ENCODE data around the gene CCL4L2.

DNA sequence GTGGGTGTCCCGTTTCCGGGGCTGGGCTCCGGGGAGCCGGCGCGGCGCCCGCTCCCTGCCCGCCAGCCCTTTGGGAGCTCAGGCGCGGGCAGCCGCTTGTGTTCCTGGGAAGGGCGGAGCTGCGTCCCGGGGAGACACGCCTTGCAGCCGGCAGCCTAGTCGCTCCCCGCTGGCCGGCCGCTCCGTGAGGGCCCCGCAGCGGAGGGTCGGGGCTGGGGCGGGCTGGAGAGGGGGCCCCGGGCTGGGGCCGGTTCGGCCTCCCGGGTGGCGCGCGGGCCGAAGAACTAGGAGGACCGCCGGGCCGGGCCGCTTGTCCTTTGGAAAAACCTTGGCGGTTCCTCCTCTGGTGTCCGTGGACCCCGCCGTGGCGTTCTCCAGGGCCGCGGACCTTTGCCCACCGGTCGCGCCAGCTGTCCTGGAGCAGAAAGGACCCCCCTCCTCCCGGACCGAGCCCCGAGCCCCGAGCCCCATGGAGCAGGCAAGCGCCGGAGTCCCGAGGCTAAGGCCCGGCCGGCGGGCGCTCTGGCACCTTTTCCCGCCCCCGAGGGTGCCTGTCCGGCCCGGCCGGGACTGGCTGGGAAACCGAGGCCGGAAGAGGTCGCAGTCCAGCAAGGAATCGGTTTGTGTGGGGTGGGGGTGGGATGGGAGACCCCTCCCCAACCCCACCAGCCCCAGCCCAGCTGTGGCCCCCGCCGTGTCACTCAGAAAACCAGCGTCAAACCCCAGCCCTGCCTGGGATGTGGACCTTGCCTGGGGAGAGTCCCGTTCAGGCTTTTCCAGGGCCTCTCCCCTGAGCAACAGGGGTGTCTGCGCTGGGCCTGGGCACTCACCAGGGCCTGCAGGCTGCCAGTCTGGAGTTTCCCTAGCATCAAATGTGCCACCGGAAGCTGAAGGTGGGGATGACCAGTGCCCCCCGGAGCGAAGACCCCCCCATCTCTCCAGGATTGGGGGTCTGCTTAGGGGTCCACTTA is 27.6 kb upstream of the CCL4L2 start:
- TF ChIP-seq, protein P1, sequence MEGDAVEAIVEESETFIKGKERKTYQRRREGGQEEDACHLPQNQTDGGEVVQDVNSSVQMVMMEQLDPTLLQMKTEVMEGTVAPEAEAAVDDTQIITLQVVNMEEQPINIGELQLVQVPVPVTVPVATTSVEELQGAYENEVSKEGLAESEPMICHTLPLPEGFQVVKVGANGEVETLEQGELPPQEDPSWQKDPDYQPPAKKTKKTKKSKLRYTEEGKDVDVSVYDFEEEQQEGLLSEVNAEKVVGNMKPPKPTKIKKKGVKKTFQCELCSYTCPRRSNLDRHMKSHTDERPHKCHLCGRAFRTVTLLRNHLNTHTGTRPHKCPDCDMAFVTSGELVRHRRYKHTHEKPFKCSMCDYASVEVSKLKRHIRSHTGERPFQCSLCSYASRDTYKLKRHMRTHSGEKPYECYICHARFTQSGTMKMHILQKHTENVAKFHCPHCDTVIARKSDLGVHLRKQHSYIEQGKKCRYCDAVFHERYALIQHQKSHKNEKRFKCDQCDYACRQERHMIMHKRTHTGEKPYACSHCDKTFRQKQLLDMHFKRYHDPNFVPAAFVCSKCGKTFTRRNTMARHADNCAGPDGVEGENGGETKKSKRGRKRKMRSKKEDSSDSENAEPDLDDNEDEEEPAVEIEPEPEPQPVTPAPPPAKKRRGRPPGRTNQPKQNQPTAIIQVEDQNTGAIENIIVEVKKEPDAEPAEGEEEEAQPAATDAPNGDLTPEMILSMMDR (IDR thresholded peaks at IDR 0.05), result peak in 1 of 12 donors; percentile 16
- no peak for TF ChIP-seq POLR2A (IDR thresholded peaks at IDR 0.05)

Data from heart left ventricle (tissue), 13 donors.